ENCODE results near the gene GAPVD1. TPM values are rescaled to one million over a fixed set of nuclear protein-coding genes. Genes with fewer than 3 reads are reported as not detected.

Gene GAPVD1
- total and polyA plus RNA-seq, 2 of the 8 experiments (the other 6 are each of a cell fraction or from before 2014, with no cell fraction given) = 5.5 to 40.5 TPM

DNA sequence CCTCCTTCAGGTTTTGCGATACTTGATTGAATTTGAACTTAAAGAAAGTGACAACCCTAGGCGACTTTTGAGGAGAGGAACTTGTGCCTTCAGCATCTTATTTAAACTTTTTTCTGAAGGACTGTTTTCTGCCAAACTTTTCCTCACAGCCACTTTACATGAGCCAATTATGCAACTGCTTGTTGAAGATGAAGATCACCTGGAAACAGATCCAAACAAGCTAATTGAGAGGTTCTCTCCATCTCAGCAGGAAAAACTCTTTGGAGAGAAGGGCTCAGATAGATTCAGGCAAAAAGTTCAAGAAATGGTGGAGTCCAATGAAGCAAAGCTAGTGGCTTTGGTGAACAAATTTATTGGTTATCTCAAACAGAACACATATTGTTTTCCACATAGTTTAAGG is 40.6 kb downstream of the GAPVD1 start (continued):
- TF ChIP-seq, protein P1, sequence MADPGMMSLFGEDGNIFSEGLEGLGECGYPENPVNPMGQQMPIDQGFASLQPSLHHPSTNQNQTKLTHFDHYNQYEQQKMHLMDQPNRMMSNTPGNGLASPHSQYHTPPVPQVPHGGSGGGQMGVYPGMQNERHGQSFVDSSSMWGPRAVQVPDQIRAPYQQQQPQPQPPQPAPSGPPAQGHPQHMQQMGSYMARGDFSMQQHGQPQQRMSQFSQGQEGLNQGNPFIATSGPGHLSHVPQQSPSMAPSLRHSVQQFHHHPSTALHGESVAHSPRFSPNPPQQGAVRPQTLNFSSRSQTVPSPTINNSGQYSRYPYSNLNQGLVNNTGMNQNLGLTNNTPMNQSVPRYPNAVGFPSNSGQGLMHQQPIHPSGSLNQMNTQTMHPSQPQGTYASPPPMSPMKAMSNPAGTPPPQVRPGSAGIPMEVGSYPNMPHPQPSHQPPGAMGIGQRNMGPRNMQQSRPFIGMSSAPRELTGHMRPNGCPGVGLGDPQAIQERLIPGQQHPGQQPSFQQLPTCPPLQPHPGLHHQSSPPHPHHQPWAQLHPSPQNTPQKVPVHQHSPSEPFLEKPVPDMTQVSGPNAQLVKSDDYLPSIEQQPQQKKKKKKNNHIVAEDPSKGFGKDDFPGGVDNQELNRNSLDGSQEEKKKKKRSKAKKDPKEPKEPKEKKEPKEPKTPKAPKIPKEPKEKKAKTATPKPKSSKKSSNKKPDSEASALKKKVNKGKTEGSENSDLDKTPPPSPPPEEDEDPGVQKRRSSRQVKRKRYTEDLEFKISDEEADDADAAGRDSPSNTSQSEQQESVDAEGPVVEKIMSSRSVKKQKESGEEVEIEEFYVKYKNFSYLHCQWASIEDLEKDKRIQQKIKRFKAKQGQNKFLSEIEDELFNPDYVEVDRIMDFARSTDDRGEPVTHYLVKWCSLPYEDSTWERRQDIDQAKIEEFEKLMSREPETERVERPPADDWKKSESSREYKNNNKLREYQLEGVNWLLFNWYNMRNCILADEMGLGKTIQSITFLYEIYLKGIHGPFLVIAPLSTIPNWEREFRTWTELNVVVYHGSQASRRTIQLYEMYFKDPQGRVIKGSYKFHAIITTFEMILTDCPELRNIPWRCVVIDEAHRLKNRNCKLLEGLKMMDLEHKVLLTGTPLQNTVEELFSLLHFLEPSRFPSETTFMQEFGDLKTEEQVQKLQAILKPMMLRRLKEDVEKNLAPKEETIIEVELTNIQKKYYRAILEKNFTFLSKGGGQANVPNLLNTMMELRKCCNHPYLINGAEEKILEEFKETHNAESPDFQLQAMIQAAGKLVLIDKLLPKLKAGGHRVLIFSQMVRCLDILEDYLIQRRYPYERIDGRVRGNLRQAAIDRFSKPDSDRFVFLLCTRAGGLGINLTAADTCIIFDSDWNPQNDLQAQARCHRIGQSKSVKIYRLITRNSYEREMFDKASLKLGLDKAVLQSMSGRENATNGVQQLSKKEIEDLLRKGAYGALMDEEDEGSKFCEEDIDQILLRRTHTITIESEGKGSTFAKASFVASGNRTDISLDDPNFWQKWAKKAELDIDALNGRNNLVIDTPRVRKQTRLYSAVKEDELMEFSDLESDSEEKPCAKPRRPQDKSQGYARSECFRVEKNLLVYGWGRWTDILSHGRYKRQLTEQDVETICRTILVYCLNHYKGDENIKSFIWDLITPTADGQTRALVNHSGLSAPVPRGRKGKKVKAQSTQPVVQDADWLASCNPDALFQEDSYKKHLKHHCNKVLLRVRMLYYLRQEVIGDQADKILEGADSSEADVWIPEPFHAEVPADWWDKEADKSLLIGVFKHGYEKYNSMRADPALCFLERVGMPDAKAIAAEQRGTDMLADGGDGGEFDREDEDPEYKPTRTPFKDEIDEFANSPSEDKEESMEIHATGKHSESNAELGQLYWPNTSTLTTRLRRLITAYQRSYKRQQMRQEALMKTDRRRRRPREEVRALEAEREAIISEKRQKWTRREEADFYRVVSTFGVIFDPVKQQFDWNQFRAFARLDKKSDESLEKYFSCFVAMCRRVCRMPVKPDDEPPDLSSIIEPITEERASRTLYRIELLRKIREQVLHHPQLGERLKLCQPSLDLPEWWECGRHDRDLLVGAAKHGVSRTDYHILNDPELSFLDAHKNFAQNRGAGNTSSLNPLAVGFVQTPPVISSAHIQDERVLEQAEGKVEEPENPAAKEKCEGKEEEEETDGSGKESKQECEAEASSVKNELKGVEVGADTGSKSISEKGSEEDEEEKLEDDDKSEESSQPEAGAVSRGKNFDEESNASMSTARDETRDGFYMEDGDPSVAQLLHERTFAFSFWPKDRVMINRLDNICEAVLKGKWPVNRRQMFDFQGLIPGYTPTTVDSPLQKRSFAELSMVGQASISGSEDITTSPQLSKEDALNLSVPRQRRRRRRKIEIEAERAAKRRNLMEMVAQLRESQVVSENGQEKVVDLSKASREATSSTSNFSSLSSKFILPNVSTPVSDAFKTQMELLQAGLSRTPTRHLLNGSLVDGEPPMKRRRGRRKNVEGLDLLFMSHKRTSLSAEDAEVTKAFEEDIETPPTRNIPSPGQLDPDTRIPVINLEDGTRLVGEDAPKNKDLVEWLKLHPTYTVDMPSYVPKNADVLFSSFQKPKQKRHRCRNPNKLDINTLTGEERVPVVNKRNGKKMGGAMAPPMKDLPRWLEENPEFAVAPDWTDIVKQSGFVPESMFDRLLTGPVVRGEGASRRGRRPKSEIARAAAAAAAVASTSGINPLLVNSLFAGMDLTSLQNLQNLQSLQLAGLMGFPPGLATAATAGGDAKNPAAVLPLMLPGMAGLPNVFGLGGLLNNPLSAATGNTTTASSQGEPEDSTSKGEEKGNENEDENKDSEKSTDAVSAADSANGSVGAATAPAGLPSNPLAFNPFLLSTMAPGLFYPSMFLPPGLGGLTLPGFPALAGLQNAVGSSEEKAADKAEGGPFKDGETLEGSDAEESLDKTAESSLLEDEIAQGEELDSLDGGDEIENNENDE (IDR thresholded peaks at IDR 0.05; ENCODE audit: insufficient replicate concordance, low read length) = no peak
- TF ChIP-seq POLR2A (IDR thresholded peaks at IDR 0.05; ENCODE audit: control extremely low read depth in 1 of 2, low read depth in 2 of 2, low read length in 2 of 2) = no peak
- no peak for TF ChIP-seq RNF2 (IDR thresholded peaks at IDR 0.05; ENCODE audit: borderline replicate concordance, low read depth, low read length, missing control alignments, poor library complexity, severe bottlenecking)
- TF ChIP-seq KDM1A (IDR thresholded peaks at IDR 0.05; ENCODE audit: borderline replicate concordance, low read length) = no peak
- TF ChIP-seq, protein P2, sequence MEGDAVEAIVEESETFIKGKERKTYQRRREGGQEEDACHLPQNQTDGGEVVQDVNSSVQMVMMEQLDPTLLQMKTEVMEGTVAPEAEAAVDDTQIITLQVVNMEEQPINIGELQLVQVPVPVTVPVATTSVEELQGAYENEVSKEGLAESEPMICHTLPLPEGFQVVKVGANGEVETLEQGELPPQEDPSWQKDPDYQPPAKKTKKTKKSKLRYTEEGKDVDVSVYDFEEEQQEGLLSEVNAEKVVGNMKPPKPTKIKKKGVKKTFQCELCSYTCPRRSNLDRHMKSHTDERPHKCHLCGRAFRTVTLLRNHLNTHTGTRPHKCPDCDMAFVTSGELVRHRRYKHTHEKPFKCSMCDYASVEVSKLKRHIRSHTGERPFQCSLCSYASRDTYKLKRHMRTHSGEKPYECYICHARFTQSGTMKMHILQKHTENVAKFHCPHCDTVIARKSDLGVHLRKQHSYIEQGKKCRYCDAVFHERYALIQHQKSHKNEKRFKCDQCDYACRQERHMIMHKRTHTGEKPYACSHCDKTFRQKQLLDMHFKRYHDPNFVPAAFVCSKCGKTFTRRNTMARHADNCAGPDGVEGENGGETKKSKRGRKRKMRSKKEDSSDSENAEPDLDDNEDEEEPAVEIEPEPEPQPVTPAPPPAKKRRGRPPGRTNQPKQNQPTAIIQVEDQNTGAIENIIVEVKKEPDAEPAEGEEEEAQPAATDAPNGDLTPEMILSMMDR (IDR thresholded peaks at IDR 0.05; ENCODE audit: control extremely low read depth in 1 of 3, insufficient read depth in 1 of 3, low read depth in 1 of 3, low read length in 3 of 3) = no peak
- TF ChIP-seq, protein P3, sequence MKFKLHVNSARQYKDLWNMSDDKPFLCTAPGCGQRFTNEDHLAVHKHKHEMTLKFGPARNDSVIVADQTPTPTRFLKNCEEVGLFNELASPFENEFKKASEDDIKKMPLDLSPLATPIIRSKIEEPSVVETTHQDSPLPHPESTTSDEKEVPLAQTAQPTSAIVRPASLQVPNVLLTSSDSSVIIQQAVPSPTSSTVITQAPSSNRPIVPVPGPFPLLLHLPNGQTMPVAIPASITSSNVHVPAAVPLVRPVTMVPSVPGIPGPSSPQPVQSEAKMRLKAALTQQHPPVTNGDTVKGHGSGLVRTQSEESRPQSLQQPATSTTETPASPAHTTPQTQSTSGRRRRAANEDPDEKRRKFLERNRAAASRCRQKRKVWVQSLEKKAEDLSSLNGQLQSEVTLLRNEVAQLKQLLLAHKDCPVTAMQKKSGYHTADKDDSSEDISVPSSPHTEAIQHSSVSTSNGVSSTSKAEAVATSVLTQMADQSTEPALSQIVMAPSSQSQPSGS (IDR thresholded peaks at IDR 0.05; ENCODE audit: low read length) = no peak
